NCI-H1694 treated with DMSO at 0.1 percent for 48 hours (cell line): ENCODE measurements around the gene CAST.
A peak's percentile ranks its signal among the peaks of the same experiment; 100 is the strongest.
"Not testable (repeated sequence)": the region's sequence is repeated elsewhere in the genome, so short reads cannot be mapped to it uniquely, and the experiment has no call there.

Source experiments
- DNase-seq: peaks from one replicate; lab custom pipeline; 2025; lab: John Stamatoyannopoulos, UW

The CAST gene

GRCh38 chr5:96661855-96662724 is at the start of gene CAST:
Gene CAST, plus strand, starts transcription at chr5:96662376. Its CDS starts 47 bp downstream, at chr5:96662423.
- DNase-seq = peak; percentile 6

- DNase-seq = peak; percentile 67
Measured at GRCh38 chr5:96614110-96614691, 48.0 kb upstream of the CAST start.

- no peak for DNase-seq
Measured at GRCh38 chr5:96615223-96615622, 47.0 kb upstream of the CAST start.

- no peak for DNase-seq
Measured at GRCh38 chr5:96616801-96617200, 45.4 kb upstream of the CAST start.

- not testable (repeated sequence) for DNase-seq
Measured at GRCh38 chr5:96618311-96619016, 43.7 kb upstream of the CAST start.

GRCh38 chr5:96619946-96620345 is 42.2 kb upstream of the CAST start:
- no peak for DNase-seq

- no peak for DNase-seq
Measured at GRCh38 chr5:96624596-96624995, 37.6 kb upstream of the CAST start.

- no peak for DNase-seq
Measured at GRCh38 chr5:96625365-96625764, 36.8 kb upstream of the CAST start.

GRCh38 chr5:96626956-96627355 is 35.2 kb upstream of the CAST start:
- no peak for DNase-seq

GRCh38 chr5:96627792-96628398 is 34.3 kb upstream of the CAST start:
- DNase-seq = no peak

- no peak for DNase-seq
Measured at GRCh38 chr5:96628406-96628805, 33.8 kb upstream of the CAST start.

GRCh38 chr5:96629774-96630173 is 32.4 kb upstream of the CAST start:
- DNase-seq = peak; percentile 14

- no peak for DNase-seq
Measured at GRCh38 chr5:96633820-96634219, 28.4 kb upstream of the CAST start.

GRCh38 chr5:96634881-96635280 is 27.3 kb upstream of the CAST start:
- DNase-seq = no peak

GRCh38 chr5:96636046-96636445 is 26.1 kb upstream of the CAST start:
- DNase-seq = no peak

- DNase-seq = no peak
Measured at GRCh38 chr5:96636594-96636993, 25.6 kb upstream of the CAST start.

- no peak for DNase-seq
Measured at GRCh38 chr5:96637196-96637595, 25.0 kb upstream of the CAST start.

- DNase-seq = no peak
Measured at GRCh38 chr5:96638561-96638960, 23.6 kb upstream of the CAST start.

- no peak for DNase-seq
Measured at GRCh38 chr5:96640696-96641095, 21.5 kb upstream of the CAST start.

- DNase-seq = no peak
Measured at GRCh38 chr5:96641368-96642280, 20.6 kb upstream of the CAST start.

GRCh38 chr5:96642281-96642640 is 19.9 kb upstream of the CAST start:
- DNase-seq = no peak

GRCh38 chr5:96645091-96645490 is 17.1 kb upstream of the CAST start:
- DNase-seq = no peak
